HepG2 (cell line): ENCODE measurements around the gene ZC3H15. TPM values are rescaled to one million over a fixed set of nuclear protein-coding genes. Genes with fewer than 3 reads are reported as not detected.

Experiments
- ATAC-seq: fragments of 200-7000 bp; cut with Tn5 transposase; 3 replicates; pipeline ENCODE4 v1.9.1; 2020; ENCODE audit warnings: mild to moderate bottlenecking, moderate library complexity
- BruUV-seq: library from RNA; stranded (reverse); fragments of 400-500 nt; replicated peaks from 2 replicates; lab custom pipeline; 2021; lab: Mats Ljungman, UMichigan
- CTCF ChIA-PET: fragments of 300-600 bp; formaldehyde crosslinking; extraction: SDS; loops from one replicate; lab custom pipeline; 2021; ENCODE audit warnings: low total read pairs, inconsistent platforms, low intra/inter-chr PET ratio; lab: Yijun Ruan, JAX
- POLR2A ChIA-PET: fragments of 350-600 bp; sonication (Branson Sonifier 250); formaldehyde crosslinking; loops from one replicate; lab custom pipeline; 2020; ENCODE audit warnings: antibody characterized with exemption, inconsistent platforms; lab: Yijun Ruan, JAX
- DNase-seq: peaks from one replicate; pipeline ENCODE4 v3.0.0-alpha.2; 2015; ENCODE audit warnings: low spot score
- FAIRE-seq: peaks from 3 replicates; lab custom pipeline; 2011; peaks lifted over from hg19 to GRCh38; lab: Jason Lieb, UNC
- H2AFZ ChIP-seq: one replicate; pipeline ENCODE4 v1.6.1; 2011; ENCODE audit warnings: low read length, inconsistent platforms
- H3K27ac ChIP-seq: fragments of 300-600 bp; 3 replicates; pipeline ENCODE4 v1.8.0; 2011; ENCODE audit warnings: mixed run types, mild to moderate bottlenecking, mixed read lengths, low read length, inconsistent platforms; ENCODE audit not compliant: insufficient read depth; ENCODE audit errors: extremely low read length
- H3K27me3 ChIP-seq, 2 experiments: fragments of 200-600 bp in 1 of 2; 2 replicates in 1 of 2; 3 replicates in 1 of 2; pipeline versions ENCODE4 v1.6.0 to v1.8.0; 2011; ENCODE audit warnings: low read length in 2 of 2, mild to moderate bottlenecking in 2 of 2, moderate library complexity in 2 of 2, inconsistent platforms in 1 of 2; ENCODE audit not compliant: insufficient read depth in 2 of 2, control insufficient read depth in 1 of 2
- H3K36me3 ChIP-seq, 2 experiments: fragments of 200-600 bp in 1 of 2; replicated peaks in 1 of 2; 2 replicates in 1 of 2; 3 replicates in 1 of 2; pipeline versions ENCODE4 v1.5.1 to v1.8.0; 2011; ENCODE audit warnings: low read length in 2 of 2, inconsistent platforms in 1 of 2; ENCODE audit not compliant: insufficient read depth in 2 of 2, control insufficient read depth in 1 of 2
- H3K4me1 ChIP-seq: 2 replicates; pipeline ENCODE4 v1.5.1; 2012; ENCODE audit warnings: low read length, inconsistent platforms; ENCODE audit not compliant: insufficient read depth
- H3K4me2 ChIP-seq: 2 replicates; pipeline ENCODE4 v1.6.0; 2011; ENCODE audit warnings: low read depth, low read length, inconsistent platforms
- H3K4me3 ChIP-seq, 3 experiments: fragments of 200-600 bp in 1 of 3; sonication (generic), shearing (Covaris generic) in 1 of 3; replicated peaks in 1 of 3; 2 replicates each; pipeline ENCODE4 v1.5.1; 2011 to 2016; ENCODE audit warnings: low read length in 3 of 3, inconsistent platforms in 2 of 3, low read depth in 2 of 3, mild to moderate bottlenecking in 2 of 3, control low read depth in 1 of 3, mixed read lengths in 1 of 3; ENCODE audit not compliant: insufficient read depth in 1 of 3
- H3K79me2 ChIP-seq: one replicate; pipeline ENCODE4 v1.6.1; 2011; ENCODE audit warnings: low read length, inconsistent platforms; ENCODE audit not compliant: insufficient read depth
- H3K9ac ChIP-seq: 2 replicates; pipeline ENCODE4 v1.6.0; 2011; ENCODE audit warnings: mild to moderate bottlenecking, low read depth, low read length, inconsistent platforms; ENCODE audit not compliant: insufficient read depth
- H3K9me3 ChIP-seq: 2 replicates; pipeline ENCODE4 v1.5.1; 2012; ENCODE audit warnings: mild to moderate bottlenecking, low read length
- H4K20me1 ChIP-seq: 2 replicates; pipeline ENCODE4 v1.6.0; 2011; ENCODE audit warnings: inconsistent platforms, mild to moderate bottlenecking, low read length, moderate library complexity; ENCODE audit not compliant: insufficient read depth
- CC2D1A ChIP-seq: sonication (generic); formaldehyde crosslinking; IDR thresholded peaks from 2 replicates; pipeline ENCODE4 v1.8.1; 2023; ENCODE audit warnings: mild to moderate bottlenecking, missing genetic modification reagents
- CREB1 ChIP-seq, 2 experiments: fragments of 450-650 bp in 1 of 2; IDR thresholded peaks; 2 replicates each; pipeline ENCODE4 v1.6.1; 2016 to 2017; ENCODE audit warnings: control low read depth in 1 of 2, mild to moderate bottlenecking in 1 of 2, missing compliant biosample characterization in 1 of 2, missing genetic modification characterization in 1 of 2
- HMG20A ChIP-seq: IDR thresholded peaks from 2 replicates; pipeline ENCODE4 v1.6.1; 2016; ENCODE audit warnings: borderline replicate concordance
- MAF1 ChIP-seq: sonication (generic); formaldehyde crosslinking; IDR thresholded peaks from 2 replicates; pipeline ENCODE4 v1.5.0; 2020; ENCODE audit warnings: missing genetic modification reagents, borderline replicate concordance
- SMAD1 ChIP-seq: sonication (generic); formaldehyde crosslinking; IDR thresholded peaks from 2 replicates; pipeline ENCODE4 v1.4.0; 2020; ENCODE audit warnings: missing genetic modification reagents, low read depth, mild to moderate bottlenecking, borderline replicate concordance
- ZC3H4 ChIP-seq: sonication (generic); formaldehyde crosslinking; IDR thresholded peaks from 2 replicates; pipeline ENCODE4 v1.4.0; 2020; ENCODE audit warnings: missing genetic modification reagents, borderline replicate concordance
- ZNF614 ChIP-seq: IDR thresholded peaks from 2 replicates; pipeline ENCODE4 v1.6.1; 2018; ENCODE audit warnings: missing biosample characterization, missing genetic modification reagents, inconsistent platforms, borderline replicate concordance
- WGBS: methylation state at CpG from one replicate; pipeline ENCODE4 v1.1.6; 2017; ENCODE audit warnings: low lambda C conversion rate; 5-methylcytosine and 5-hydroxymethylcytosine counted together
- in situ Hi-C: cut with HindIII; loops from 2 replicates; pipeline ENCODE4 v1.10.0; 2017; ENCODE audit warnings: low pct_unique_long_range_greater_than_20kb; ENCODE audit not compliant: extremely low pct_ligation_motif_present
- intact Hi-C: fragments of 100-400 bp; cut with micrococcal nuclease; formaldehyde crosslinking; loops from one replicate; pipeline ENCODE4 v1.10.0; 2022; ENCODE audit not compliant: unreplicated experiment
- polyA plus RNA-seq, 8 experiments: library from polyadenylated mRNA; depleted of rRNA in 3 of 8; stranded (reverse) in 7 of 8; unstranded in 1 of 8; fragments of >200 nt; fragmentation: Illumina TruSeq in 4 of 8; extraction: Trizol in 4 of 8; gene quantifications; 2 replicates each; pipeline versions ENCODE4 v1.2.1 to v1.2.3, GENCODE V29; 2011 to 2016; ENCODE audit warnings: low read depth in 4 of 8, missing spikeins in 1 of 8, mixed read lengths in 1 of 8; ENCODE audit not compliant: insufficient read depth in 1 of 8
- total RNA-seq, 5 experiments: library from RNA; depleted of rRNA; stranded (reverse); fragments of >200 nt; fragmentation: Illumina TruSeq; extraction: Trizol; gene quantifications; 2 replicates each; pipeline ENCODE4 v1.2.3, GENCODE V29; 2016; ENCODE audit warnings: low read depth in 1 of 5

Gene ZC3H15
- total and polyA plus RNA-seq, 2 of the 13 experiments (the other 11 are each of a cell fraction or from before 2014, with no cell fraction given) = 84.6 to 168 TPM

- no peak for FAIRE-seq
- H3K27me3 ChIP-seq = no peaks in the 10 kb centered on the region
- no peaks in the 10 kb centered on the region for H3K9me3 ChIP-seq
- no peak for DNase-seq
- no peak overlapping the region for H2AFZ ChIP-seq
- H3K4me1 ChIP-seq = peaks cover 52% of the 10 kb centered on the region
- no TSS peak for BruUV-seq
- H3K36me3 ChIP-seq = no peaks in the 10 kb centered on the region
- peak overlapping the region; percentile 25 for H3K27ac ChIP-seq
- no peak for TF ChIP-seq CC2D1A (CRISPR knock-in tag)
- TF ChIP-seq ZC3H4 = no peak
- 0 out of 2 replicates have a peak, but pooled peaks have one; percentile 2 for TF ChIP-seq HMG20A (CRISPR knock-in tag)
- TF ChIP-seq SMAD1 (CRISPR knock-in tag) = no peak
- TF ChIP-seq CREB1 (IDR thresholded peaks at IDR 0.05) = no peak
- 0 out of 2 replicates have a peak, but pooled peaks have one; percentile 2 for TF ChIP-seq CREB1 (CRISPR knock-in tag; IDR thresholded peaks at IDR 0.05)
- no peak for TF ChIP-seq ZNF614 (CRISPR knock-in tag)
- TF ChIP-seq, all 625 proteins: peak for 2
- intact Hi-C loops (no loop called here), in situ Hi-C loops (no loop called here)
- Histone ChIP-seq H3K9ac (no peak overlapping the region), H3K4me3 (no peak overlapping the region), H3K79me2 (no peaks in the 10 kb centered on the region), H4K20me1 (no peaks in the 10 kb centered on the region), H3K4me2 (peak overlapping the region; percentile 56; the same call in 1 of the 2 replicates)
- ChIA-PET CTCF (no interaction called here), POLR2A (interaction anchor here (1.0 to 1.7 kb wide), 6 partner anchors 9 to 108 kb away, joined by 3 to 25 read pairs (median 5); partner anchors contain the start of genes ITGAV and ZC3H15)
- ATAC-seq = no peak
- WGBS = 93% methylated on average over 3 of the region's 3 CpGs
Measured at GRCh38 chr2:186534406-186534805, 48.3 kb downstream of the ZC3H15 start.

- intact Hi-C loops (no loop called here), in situ Hi-C loops (no loop called here)
- peaks cover 50% of the 10 kb centered on the region for H3K4me1 ChIP-seq
- no peak overlapping the region for H2AFZ ChIP-seq
- H3K79me2 ChIP-seq = no peaks in the 10 kb centered on the region
- H3K9me3 ChIP-seq = no peaks in the 10 kb centered on the region
- no peak overlapping the region for H3K27ac ChIP-seq
- POLR2A ChIA-PET = no interaction called here
- no peaks in the 10 kb centered on the region for H3K36me3 ChIP-seq
- WGBS = 96% methylated on average over 3 of the region's 3 CpGs
- H3K27me3 ChIP-seq = no peaks in the 10 kb centered on the region
- H4K20me1 ChIP-seq = no peaks in the 10 kb centered on the region
- no peak overlapping the region for H3K4me2 ChIP-seq
- DNase-seq (no peak), FAIRE-seq (no peak), ATAC-seq (no peak)
- no peak overlapping the region for H3K9ac ChIP-seq
- no TSS peak for BruUV-seq
- TF ChIP-seq MAF1 (CRISPR knock-in tag) = no peak
- TF ChIP-seq, all 625 proteins: peak for 0
- CTCF ChIA-PET = no interaction called here
- no peak overlapping the region for H3K4me3 ChIP-seq
Measured at GRCh38 chr2:186535861-186536260, 49.8 kb downstream of the ZC3H15 start.
